Measurements from ENCODE around the gene CHPT1. TPM values are rescaled to one million over a fixed set of nuclear protein-coding genes. Genes with fewer than 3 reads are reported as not detected.

Gene CHPT1
- polyA plus RNA-seq, 1 donor from 2014 or later: 20.5 TPM

DNA sequence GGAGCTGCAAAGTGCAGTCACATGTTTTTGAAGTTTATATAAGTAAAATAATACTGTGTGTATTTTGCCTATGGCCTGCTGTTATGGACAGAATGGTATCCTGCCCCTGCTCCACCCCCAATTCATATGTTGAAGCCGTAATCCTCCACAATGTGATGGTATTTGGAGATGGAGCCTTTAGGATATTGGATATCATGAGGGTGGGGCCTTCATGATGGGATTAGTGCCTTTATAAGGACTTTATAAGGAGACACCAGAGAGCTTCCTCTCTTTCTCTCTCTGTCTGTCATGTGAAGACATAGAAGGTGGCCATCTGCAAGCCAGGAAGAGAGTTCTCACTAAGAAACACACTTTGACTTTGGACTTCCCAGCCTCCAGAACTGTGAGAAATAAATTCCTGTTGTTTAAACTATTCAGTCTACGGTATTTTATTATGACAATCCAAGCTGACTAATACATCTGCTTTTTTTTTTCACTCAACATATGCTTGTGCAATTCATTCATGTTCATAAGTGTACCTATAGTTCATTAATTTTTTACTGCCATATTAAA is 3.1 kb upstream of the CHPT1 start:
- no peak overlapping the region for H3K27ac ChIP-seq (ENCODE audit: low read length)
- no peaks in the 10 kb centered on the region for H3K79me2 ChIP-seq (replicated peaks; ENCODE audit: insufficient read depth, low read length)
- no peaks in the 10 kb centered on the region for H4K20me1 ChIP-seq (ENCODE audit: insufficient read depth)
- no peaks in the 10 kb centered on the region for H3K27me3 ChIP-seq (ENCODE audit: insufficient read depth, low read depth, low read length)
- no peak overlapping the region for H3K4me3 ChIP-seq (ENCODE audit: low read length)
- no peak overlapping the region for H2AFZ ChIP-seq (ENCODE audit: low read depth, low read length)
- H3F3A ChIP-seq (ENCODE audit: insufficient read depth, low read length, poor library complexity, severe bottlenecking): no peaks in the 10 kb centered on the region
- no peak for TF ChIP-seq EZH2 (IDR thresholded peaks at IDR 0.05; ENCODE audit: borderline replicate concordance, insufficient read depth, low read length, poor library complexity, severe bottlenecking)
- TF ChIP-seq RAD21 (conservative IDR thresholded peaks at IDR 0.05): no peak
- TF ChIP-seq POLR2AphosphoS5 (IDR thresholded peaks at IDR 0.05): no peak
- no peak for TF ChIP-seq MXI1 (conservative IDR thresholded peaks at IDR 0.05; ENCODE audit: poor library complexity, severe bottlenecking)
- no peak for TF ChIP-seq REST (IDR thresholded peaks at IDR 0.05; ENCODE audit: borderline replicate concordance)
- TF ChIP-seq EP300 (conservative IDR thresholded peaks at IDR 0.05; ENCODE audit: poor library complexity, severe bottlenecking): no peak
- no peaks in the 10 kb centered on the region for H3K36me3 ChIP-seq (ENCODE audit: insufficient read depth, low read length)
- no peak overlapping the region for H3K9ac ChIP-seq (ENCODE audit: low read length)
- no peaks in the 10 kb centered on the region for H3K9me3 ChIP-seq (ENCODE audit: low read length)
- H3K4me2 ChIP-seq (ENCODE audit: low read length): no peak overlapping the region
- H3K9me2 ChIP-seq (ENCODE audit: insufficient read depth, low read length): no peaks in the 10 kb centered on the region

DNA sequence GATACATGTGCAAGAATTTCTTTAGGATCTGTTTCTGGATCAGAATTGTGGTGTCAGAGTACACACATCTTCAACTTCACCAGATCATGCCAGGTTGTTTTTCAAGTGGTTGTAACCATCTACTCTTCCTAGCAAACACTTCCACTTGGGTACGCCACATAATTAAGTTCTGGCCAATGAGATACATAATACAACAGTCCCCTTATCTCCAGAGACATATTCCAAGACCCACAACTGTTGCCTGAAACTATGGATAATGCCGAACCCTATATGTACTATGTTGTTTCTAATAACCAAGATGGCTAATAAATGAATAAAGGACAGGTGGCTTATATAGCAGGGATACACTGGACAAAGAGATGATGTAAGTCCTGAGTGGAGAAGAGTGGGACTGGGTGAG is 2.5 kb upstream of the CHPT1 start:
- no peak overlapping the region for H3K27ac ChIP-seq (ENCODE audit: low read length)
- no peaks in the 10 kb centered on the region for H3K36me3 ChIP-seq (ENCODE audit: insufficient read depth, low read length)
- no peaks in the 10 kb centered on the region for H3K9me3 ChIP-seq (ENCODE audit: low read length)
- H3K9me2 ChIP-seq (ENCODE audit: insufficient read depth, low read length): no peaks in the 10 kb centered on the region
- H4K20me1 ChIP-seq (ENCODE audit: insufficient read depth): no peaks in the 10 kb centered on the region
- H3K79me2 ChIP-seq (replicated peaks; ENCODE audit: insufficient read depth, low read length): no peaks in the 10 kb centered on the region
- H3F3A ChIP-seq (ENCODE audit: insufficient read depth, low read length, poor library complexity, severe bottlenecking): no peaks in the 10 kb centered on the region
- no peak overlapping the region for H2AFZ ChIP-seq (ENCODE audit: low read depth, low read length)
- H3K9ac ChIP-seq (ENCODE audit: low read length): no peak overlapping the region
- no peaks in the 10 kb centered on the region for H3K27me3 ChIP-seq (ENCODE audit: insufficient read depth, low read depth, low read length)
- no peak overlapping the region for H3K4me2 ChIP-seq (ENCODE audit: low read length)
- H3K4me3 ChIP-seq (ENCODE audit: low read length): no peak overlapping the region
- TF ChIP-seq EP300 (conservative IDR thresholded peaks at IDR 0.05; ENCODE audit: poor library complexity, severe bottlenecking) (no peak), CTCF (IDR thresholded peaks at IDR 0.05; ENCODE audit: poor library complexity, severe bottlenecking) (no peak), TAF1 (IDR thresholded peaks at IDR 0.05; ENCODE audit: low read depth) (no peak), EZH2 (IDR thresholded peaks at IDR 0.05; ENCODE audit: borderline replicate concordance, insufficient read depth, low read length, poor library complexity, severe bottlenecking) (no peak), RAD21 (conservative IDR thresholded peaks at IDR 0.05) (no peak), POLR2AphosphoS5 (IDR thresholded peaks at IDR 0.05) (no peak), REST (IDR thresholded peaks at IDR 0.05; ENCODE audit: borderline replicate concordance) (no peak), MXI1 (conservative IDR thresholded peaks at IDR 0.05; ENCODE audit: poor library complexity, severe bottlenecking) (no peak), SMC3 (conservative IDR thresholded peaks at IDR 0.05; ENCODE audit: poor library complexity) (no peak)
